Panc1 (cell line): Measurements from ENCODE around the gene PRPH. TPM values are rescaled to one million over a fixed set of nuclear protein-coding genes. Genes with fewer than 3 reads are reported as not detected.

ENCODE experiments used
- ATAC-seq: fragments of 200-7000 bp; cut with Tn5 transposase; 2 replicates; pipeline ENCODE4 v1.9.1; 2020; ENCODE audit warnings: mild to moderate bottlenecking, moderate library complexity
- BruUV-seq: library from RNA; stranded (reverse); fragments of 400-500 nt; replicated peaks from 2 replicates; lab custom pipeline; 2021; lab: Mats Ljungman, UMichigan
- CTCF ChIA-PET: fragments of 300-600 bp; sonication (Branson Sonifier 250); formaldehyde crosslinking; loops from one replicate; lab custom pipeline; 2022; ENCODE audit warnings: antibody characterized with exemption; lab: Charles Lee
- POLR2A ChIA-PET: fragments of 300-600 bp; sonication (Branson Sonifier 250); formaldehyde crosslinking; loops from one replicate; lab custom pipeline; 2022; ENCODE audit warnings: antibody characterized with exemption; lab: Charles Lee
- DNase-seq: peaks from one replicate; pipeline ENCODE4 v3.0.0-alpha.2; 2010; ENCODE audit warnings: low read depth, low spot score
- H3K27ac ChIP-seq: 2 replicates; pipeline ENCODE4 v1.5.1; 2011; ENCODE audit warnings: mild to moderate bottlenecking, low read length, inconsistent platforms
- H3K27me3 ChIP-seq: fragments of 200-500 bp; sonication (Bioruptor generic); 2 replicates; pipeline ENCODE4 v1.6.0; 2014; ENCODE audit warnings: low read length, inconsistent platforms; ENCODE audit not compliant: control insufficient read depth, insufficient read depth
- H3K36me3 ChIP-seq: fragments of 200-500 bp; sonication (Bioruptor generic); 2 replicates; pipeline ENCODE4 v1.5.1; 2014; ENCODE audit warnings: inconsistent platforms, mild to moderate bottlenecking, low read length, moderate library complexity; ENCODE audit not compliant: control insufficient read depth, insufficient read depth
- H3K4me1 ChIP-seq: 2 replicates; pipeline ENCODE4 v1.5.1; 2011; ENCODE audit warnings: inconsistent platforms, mild to moderate bottlenecking, low read length, moderate library complexity; ENCODE audit not compliant: control insufficient read depth, insufficient read depth
- H3K4me3 ChIP-seq, 2 experiments: 2 replicates each; pipeline ENCODE4 v1.5.1; 2011 to 2012; ENCODE audit warnings: low read depth in 2 of 2, low read length in 2 of 2, mild to moderate bottlenecking in 2 of 2, inconsistent platforms in 1 of 2, moderate library complexity in 1 of 2
- H3K9me3 ChIP-seq: fragments of 200-500 bp; sonication (Bioruptor generic); 2 replicates; pipeline ENCODE4 v1.5.1; 2014; ENCODE audit warnings: low read depth, mild to moderate bottlenecking, inconsistent platforms, low read length, moderate library complexity; ENCODE audit not compliant: control insufficient read depth, insufficient read depth
- POLR2AphosphoS5 ChIP-seq: IDR thresholded peaks from 2 replicates; pipeline ENCODE4 v1.6.1; 2012; ENCODE audit warnings: mild to moderate bottlenecking, low read depth, low read length, moderate library complexity
- REST ChIP-seq, 2 experiments: IDR thresholded peaks; 2 replicates each; pipeline ENCODE4 v1.6.1; 2011 to 2012; ENCODE audit warnings: low read depth in 2 of 2, control low read depth in 1 of 2, low read length in 1 of 2, mild to moderate bottlenecking in 1 of 2, moderate library complexity in 1 of 2; ENCODE audit not compliant: insufficient read depth in 1 of 2
- SIN3A ChIP-seq: IDR thresholded peaks from 2 replicates; pipeline ENCODE4 v1.6.1; 2012; ENCODE audit warnings: low read depth, mild to moderate bottlenecking, low read length, moderate library complexity, borderline replicate concordance; ENCODE audit not compliant: insufficient read depth
- TCF7L2 ChIP-seq: IDR thresholded peaks from 2 replicates; pipeline ENCODE4 v1.6.1; 2011; ENCODE audit warnings: mild to moderate bottlenecking, low read depth, low read length, inconsistent platforms
- in situ Hi-C: cut with HindIII; loops from 2 replicates; pipeline ENCODE4 v1.10.0; 2016; ENCODE audit warnings: low sequenced_read_pairs, low pct_unique_long_range_greater_than_20kb
- intact Hi-C: fragments of 100-400 bp; cut with micrococcal nuclease; formaldehyde crosslinking; loops from one replicate; pipeline ENCODE4 v1.10.0; 2022; ENCODE audit not compliant: unreplicated experiment
- total RNA-seq: library from RNA; stranded (reverse); gene quantifications from one replicate; pipeline ENCODE4 v1.2.1, GENCODE V29; 2021; ENCODE audit not compliant: unreplicated experiment
- TF ChIP-seq, protein P1 (sequence below): fragments of 450-650 bp; IDR thresholded peaks from 2 replicates; pipeline ENCODE4 v1.5.1; 2017; ENCODE audit warnings: mild to moderate bottlenecking

PRPH gene
- total RNA-seq, 1 experiment from 2014 or later: 0.39 TPM

- no TSS peak for BruUV-seq
- no peak overlapping the region for H3K27ac ChIP-seq
- POLR2A ChIA-PET: interaction anchor here (0.6 kb wide), 1 partner anchor 26 kb away, joined by 4 read pairs; no protein-coding TSS in a partner anchor
- H3K27me3 ChIP-seq: no peaks in the 10 kb centered on the region
- DNase-seq: no peak
- in situ Hi-C loops: no loop called here
- H3K36me3 ChIP-seq: peaks cover 21% of the 10 kb centered on the region
- no peak for TF ChIP-seq SIN3A
- no peak for TF ChIP-seq POLR2AphosphoS5
- TF ChIP-seq REST (IDR thresholded peaks at IDR 0.05; ENCODE audit: insufficient read depth in 1 of 2, low read depth in 2 of 2, low read length in 1 of 2): no peak
- TF ChIP-seq, protein P1, sequence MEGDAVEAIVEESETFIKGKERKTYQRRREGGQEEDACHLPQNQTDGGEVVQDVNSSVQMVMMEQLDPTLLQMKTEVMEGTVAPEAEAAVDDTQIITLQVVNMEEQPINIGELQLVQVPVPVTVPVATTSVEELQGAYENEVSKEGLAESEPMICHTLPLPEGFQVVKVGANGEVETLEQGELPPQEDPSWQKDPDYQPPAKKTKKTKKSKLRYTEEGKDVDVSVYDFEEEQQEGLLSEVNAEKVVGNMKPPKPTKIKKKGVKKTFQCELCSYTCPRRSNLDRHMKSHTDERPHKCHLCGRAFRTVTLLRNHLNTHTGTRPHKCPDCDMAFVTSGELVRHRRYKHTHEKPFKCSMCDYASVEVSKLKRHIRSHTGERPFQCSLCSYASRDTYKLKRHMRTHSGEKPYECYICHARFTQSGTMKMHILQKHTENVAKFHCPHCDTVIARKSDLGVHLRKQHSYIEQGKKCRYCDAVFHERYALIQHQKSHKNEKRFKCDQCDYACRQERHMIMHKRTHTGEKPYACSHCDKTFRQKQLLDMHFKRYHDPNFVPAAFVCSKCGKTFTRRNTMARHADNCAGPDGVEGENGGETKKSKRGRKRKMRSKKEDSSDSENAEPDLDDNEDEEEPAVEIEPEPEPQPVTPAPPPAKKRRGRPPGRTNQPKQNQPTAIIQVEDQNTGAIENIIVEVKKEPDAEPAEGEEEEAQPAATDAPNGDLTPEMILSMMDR: no peak
- TF ChIP-seq TCF7L2: no peak
- ATAC-seq: peak; percentile 30
- H3K4me1 ChIP-seq: peaks cover 7% of the 10 kb centered on the region
- CTCF ChIA-PET: interaction anchor here (0.6 kb wide), 1 partner anchor 339 kb away, joined by 11 read pairs; no protein-coding TSS in a partner anchor
- no peaks in the 10 kb centered on the region for H3K9me3 ChIP-seq
- H3K4me3 ChIP-seq: no peak overlapping the region
- intact Hi-C loops: no loop called here
Observed at GRCh38 chr12:49274396-49275069, 20.4 kb upstream of the PRPH start.

- ChIA-PET POLR2A (interaction anchor here (0.6 kb wide), 1 partner anchor 163 kb away, joined by 4 read pairs; no protein-coding TSS in a partner anchor), CTCF (interaction anchor here (1.4 kb wide), 1 partner anchor 13 kb away, joined by 5 read pairs; no protein-coding TSS in a partner anchor)
- intact Hi-C loops: no loop called here
Observed at GRCh38 chr12:49276304-49277290, 18.4 kb upstream of the PRPH start.

More at GRCh38 chr12:49276304-49277290, 18.4 kb upstream of the PRPH start:
- Histone ChIP-seq H3K9me3 (no peaks in the 10 kb centered on the region), H3K27ac (no peak overlapping the region), H3K4me1 (peaks cover 7% of the 10 kb centered on the region), H3K4me3 (no peak overlapping the region), H3K27me3 (no peaks in the 10 kb centered on the region), H3K36me3 (peaks cover 5% of the 10 kb centered on the region)
- ATAC-seq (peak; percentile 18; the same call in 1 of the 2 replicates), DNase-seq (no peak)
- BruUV-seq: no TSS peak
- TF ChIP-seq, protein P1: no peak
- no peak for TF ChIP-seq TCF7L2
- in situ Hi-C loops: no loop called here
